ENCODE measurements around the gene ATG16L1. TPM values are rescaled to one million over a fixed set of nuclear protein-coding genes. Genes with fewer than 3 reads are reported as not detected.

The ATG16L1 gene
- total RNA-seq, 4 donors from 2014 or later, result 24.7 to 40.3 (median 30.2) TPM

DNA sequence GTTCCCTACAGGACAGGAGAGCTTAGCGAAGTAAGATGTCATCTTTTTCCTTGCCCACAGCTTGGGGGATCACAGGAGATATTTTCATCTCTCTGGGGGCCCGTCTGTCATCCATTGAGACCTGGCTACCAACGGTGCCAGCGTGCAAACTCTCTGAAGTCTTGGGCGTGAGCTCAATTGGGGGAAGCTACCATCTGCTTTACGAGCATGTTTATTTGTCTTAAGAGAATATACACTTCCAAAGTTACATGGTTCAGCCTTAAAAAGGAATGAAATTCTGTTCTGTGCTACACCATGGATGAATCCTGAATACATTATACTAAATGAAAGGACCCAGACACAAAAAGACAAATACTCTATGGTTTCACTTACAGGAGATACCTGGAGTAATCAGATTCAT, 69.7 kb downstream of the ATG16L1 start:
- Histone ChIP-seq H3K4me3 (no peak overlapping the region), H3K4me1 (no peaks in the 10 kb centered on the region), H3K9me3 (no peaks in the 10 kb centered on the region), H3K36me3 (no peaks in the 10 kb centered on the region), H3K27me3 (peaks cover 0 to 5% (median 0%) of the 10 kb centered on the region in 4 donors), H3K27ac (replicated peaks in 1 of 4) (no peak overlapping the region)
- WGBS, result 75% methylated on average over 6 of the region's 6 CpGs
- TF ChIP-seq, protein P1, sequence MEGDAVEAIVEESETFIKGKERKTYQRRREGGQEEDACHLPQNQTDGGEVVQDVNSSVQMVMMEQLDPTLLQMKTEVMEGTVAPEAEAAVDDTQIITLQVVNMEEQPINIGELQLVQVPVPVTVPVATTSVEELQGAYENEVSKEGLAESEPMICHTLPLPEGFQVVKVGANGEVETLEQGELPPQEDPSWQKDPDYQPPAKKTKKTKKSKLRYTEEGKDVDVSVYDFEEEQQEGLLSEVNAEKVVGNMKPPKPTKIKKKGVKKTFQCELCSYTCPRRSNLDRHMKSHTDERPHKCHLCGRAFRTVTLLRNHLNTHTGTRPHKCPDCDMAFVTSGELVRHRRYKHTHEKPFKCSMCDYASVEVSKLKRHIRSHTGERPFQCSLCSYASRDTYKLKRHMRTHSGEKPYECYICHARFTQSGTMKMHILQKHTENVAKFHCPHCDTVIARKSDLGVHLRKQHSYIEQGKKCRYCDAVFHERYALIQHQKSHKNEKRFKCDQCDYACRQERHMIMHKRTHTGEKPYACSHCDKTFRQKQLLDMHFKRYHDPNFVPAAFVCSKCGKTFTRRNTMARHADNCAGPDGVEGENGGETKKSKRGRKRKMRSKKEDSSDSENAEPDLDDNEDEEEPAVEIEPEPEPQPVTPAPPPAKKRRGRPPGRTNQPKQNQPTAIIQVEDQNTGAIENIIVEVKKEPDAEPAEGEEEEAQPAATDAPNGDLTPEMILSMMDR (IDR thresholded peaks at IDR 0.05), result no peak
- TF ChIP-seq EP300 (IDR thresholded peaks at IDR 0.05) (no peak), POLR2AphosphoS5 (IDR thresholded peaks at IDR 0.05) (no peak), POLR2A (IDR thresholded peaks at IDR 0.05; ENCODE audit: low read depth) (no peak)
- intact Hi-C loops (cut with DNase I), result no loop called here
- DNase-seq (ENCODE audit: extremely low spot score), result no peak

DNA sequence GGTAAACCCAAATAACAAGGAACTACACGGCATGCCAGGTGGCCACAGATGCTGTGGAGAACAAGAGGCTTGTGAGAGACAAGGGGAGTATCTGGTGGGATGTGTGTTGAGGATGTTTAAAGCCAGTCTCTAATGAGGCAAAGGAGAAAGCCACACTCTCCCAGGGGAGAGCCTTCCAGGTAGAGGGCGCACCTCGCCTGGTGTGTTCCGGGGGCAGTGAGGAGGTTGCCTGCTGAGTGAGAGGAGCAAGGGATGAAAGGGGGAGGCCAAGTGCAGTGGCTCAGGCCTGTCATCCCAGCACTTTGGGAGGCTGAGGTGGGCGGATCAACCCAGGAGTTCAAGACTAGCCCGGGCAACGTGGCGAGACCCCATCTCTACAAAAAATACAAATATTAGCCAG, 72.4 kb downstream of the ATG16L1 start:
- Histone ChIP-seq H3K4me3 (no peak overlapping the region), H3K4me1 (no peaks in the 10 kb centered on the region), H3K27me3 (peaks cover 0 to 5% (median 0%) of the 10 kb centered on the region in 4 donors), H3K9me3 (no peaks in the 10 kb centered on the region), H3K36me3 (no peaks in the 10 kb centered on the region), H3K27ac (replicated peaks in 1 of 4) (no peak overlapping the region)
- TF ChIP-seq POLR2AphosphoS5 (IDR thresholded peaks at IDR 0.05), result no peak
- TF ChIP-seq POLR2A (IDR thresholded peaks at IDR 0.05; ENCODE audit: low read depth), result no peak
- TF ChIP-seq, protein P1 (IDR thresholded peaks at IDR 0.05), result no peak
- no peak for TF ChIP-seq EP300 (IDR thresholded peaks at IDR 0.05)
- intact Hi-C loops (cut with DNase I), result no loop called here
- no peak for DNase-seq (ENCODE audit: extremely low spot score)
- 83% methylated on average over 8 of the region's 8 CpGs for WGBS

DNA sequence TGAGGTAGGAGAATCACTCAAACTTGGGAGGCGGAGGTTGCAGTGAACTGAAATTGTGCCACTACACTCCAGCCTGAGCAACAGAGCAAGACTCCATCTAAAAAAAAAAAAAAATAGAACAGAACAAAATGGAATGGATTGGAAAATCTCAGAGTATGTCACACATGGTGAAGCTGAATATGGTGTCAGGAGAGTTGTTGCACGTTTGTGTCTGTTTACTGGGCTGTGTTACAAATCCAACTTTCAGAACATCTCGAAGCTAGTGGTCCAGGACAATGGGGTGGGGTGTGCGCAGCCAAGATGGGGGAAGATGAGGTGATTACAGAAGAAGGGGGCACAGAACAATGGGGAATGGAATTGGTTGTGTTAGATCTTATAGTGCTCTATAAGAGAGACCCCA, 73.8 kb downstream of the ATG16L1 start:
- Histone ChIP-seq H3K36me3 (no peaks in the 10 kb centered on the region), H3K27me3 (peaks cover 0 to 5% (median 0%) of the 10 kb centered on the region in 4 donors), H3K27ac (replicated peaks in 1 of 4) (no peak overlapping the region), H3K9me3 (no peaks in the 10 kb centered on the region), H3K4me3 (no peak overlapping the region), H3K4me1 (no peaks in the 10 kb centered on the region)
- WGBS, result 78% methylated on average over 4 of the region's 4 CpGs
- no peak for DNase-seq (ENCODE audit: extremely low spot score)
- TF ChIP-seq POLR2A (IDR thresholded peaks at IDR 0.05; ENCODE audit: low read depth) (no peak), EP300 (IDR thresholded peaks at IDR 0.05) (no peak), POLR2AphosphoS5 (IDR thresholded peaks at IDR 0.05) (no peak)
- TF ChIP-seq, protein P1 (IDR thresholded peaks at IDR 0.05), result no peak
- intact Hi-C loops (cut with DNase I), result no loop called here

DNA sequence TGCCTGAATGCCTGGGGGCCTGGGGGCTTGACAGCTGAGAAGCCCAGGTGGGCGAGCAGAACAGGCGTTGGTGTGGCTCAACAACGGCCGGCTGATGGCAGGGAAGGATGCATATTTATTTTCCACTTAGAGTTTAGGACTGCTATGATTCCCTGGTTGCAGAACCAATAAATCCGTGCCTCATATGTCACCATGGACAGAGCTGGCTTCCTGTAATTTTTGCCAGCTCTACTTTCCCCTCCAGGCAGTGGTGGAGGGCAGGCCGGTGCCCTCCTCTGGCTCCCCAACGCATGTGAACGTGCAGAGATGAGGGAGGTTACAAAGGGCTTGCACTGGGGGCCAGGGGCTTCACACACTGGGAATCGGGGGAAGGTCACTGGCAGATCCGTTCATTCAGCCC, 74.3 kb downstream of the ATG16L1 start:
- no peak for TF ChIP-seq POLR2A (IDR thresholded peaks at IDR 0.05; ENCODE audit: low read depth)
- TF ChIP-seq POLR2AphosphoS5 (IDR thresholded peaks at IDR 0.05), result no peak
- TF ChIP-seq, protein P1 (IDR thresholded peaks at IDR 0.05), result no peak
- Histone ChIP-seq H3K9me3 (no peaks in the 10 kb centered on the region), H3K4me1 (no peaks in the 10 kb centered on the region), H3K27ac (replicated peaks in 1 of 4) (no peak overlapping the region), H3K4me3 (no peak overlapping the region), H3K36me3 (no peaks in the 10 kb centered on the region), H3K27me3 (peaks cover 0 to 2% (median 0%) of the 10 kb centered on the region in 4 donors)
- DNase-seq (ENCODE audit: extremely low spot score), result no peak
- intact Hi-C loops (cut with DNase I), result no loop called here
- 71% methylated on average over 10 of the region's 10 CpGs for WGBS

DNA sequence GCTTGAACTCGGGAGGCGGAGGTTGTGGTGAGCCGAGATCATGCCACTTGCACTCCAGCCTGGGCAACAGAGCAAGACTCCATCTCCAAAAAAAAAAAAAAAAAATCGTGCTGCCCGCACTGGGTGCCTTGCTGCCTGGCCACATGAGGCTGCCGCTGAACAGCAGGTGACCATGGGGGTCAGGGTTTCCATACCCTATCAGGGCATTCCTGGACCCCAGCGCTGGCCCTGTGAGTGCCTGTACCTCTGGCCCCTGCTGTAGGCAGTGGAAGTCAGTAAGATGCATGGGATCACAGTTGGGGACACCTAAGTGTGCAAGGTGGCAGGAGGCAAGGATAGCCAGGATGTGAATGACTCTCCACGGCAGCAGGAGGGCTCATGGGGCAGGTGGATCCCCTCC, 75.0 kb downstream of the ATG16L1 start:
- no peaks in the 10 kb centered on the region for H3K9me3 ChIP-seq
- no peaks in the 10 kb centered on the region for H3K27me3 ChIP-seq
- no peak overlapping the region for H3K4me3 ChIP-seq
- TF ChIP-seq POLR2AphosphoS5 (IDR thresholded peaks at IDR 0.05), result no peak
- no peak for TF ChIP-seq EP300 (IDR thresholded peaks at IDR 0.05)
- TF ChIP-seq, protein P1 (IDR thresholded peaks at IDR 0.05), result no peak
- TF ChIP-seq POLR2A (IDR thresholded peaks at IDR 0.05; ENCODE audit: low read depth), result no peak
- no peak for DNase-seq (ENCODE audit: extremely low spot score)
- no peaks in the 10 kb centered on the region for H3K4me1 ChIP-seq
- intact Hi-C loops (cut with DNase I), result no loop called here
- H3K27ac ChIP-seq (replicated peaks in 1 of 4), result no peak overlapping the region
- 93% methylated on average over 8 of the region's 8 CpGs for WGBS
- no peaks in the 10 kb centered on the region for H3K36me3 ChIP-seq

Measured in esophagus muscularis mucosa (tissue), 4 donors.